Dedifferentiated amniotic fluid mesenchymal stem cell (primary cell): ENCODE measurements around the gene SPSB4.
"Not testable (repeated sequence)": the region's sequence is repeated elsewhere in the genome, so short reads cannot be mapped to it uniquely, and the experiment has no call there.

Experiments used
- DNase-seq: peaks from one replicate; pipeline ENCODE4 v3.0.0-alpha.2; 2016; ENCODE audit errors: extremely low spot score

The SPSB4 gene

DNA sequence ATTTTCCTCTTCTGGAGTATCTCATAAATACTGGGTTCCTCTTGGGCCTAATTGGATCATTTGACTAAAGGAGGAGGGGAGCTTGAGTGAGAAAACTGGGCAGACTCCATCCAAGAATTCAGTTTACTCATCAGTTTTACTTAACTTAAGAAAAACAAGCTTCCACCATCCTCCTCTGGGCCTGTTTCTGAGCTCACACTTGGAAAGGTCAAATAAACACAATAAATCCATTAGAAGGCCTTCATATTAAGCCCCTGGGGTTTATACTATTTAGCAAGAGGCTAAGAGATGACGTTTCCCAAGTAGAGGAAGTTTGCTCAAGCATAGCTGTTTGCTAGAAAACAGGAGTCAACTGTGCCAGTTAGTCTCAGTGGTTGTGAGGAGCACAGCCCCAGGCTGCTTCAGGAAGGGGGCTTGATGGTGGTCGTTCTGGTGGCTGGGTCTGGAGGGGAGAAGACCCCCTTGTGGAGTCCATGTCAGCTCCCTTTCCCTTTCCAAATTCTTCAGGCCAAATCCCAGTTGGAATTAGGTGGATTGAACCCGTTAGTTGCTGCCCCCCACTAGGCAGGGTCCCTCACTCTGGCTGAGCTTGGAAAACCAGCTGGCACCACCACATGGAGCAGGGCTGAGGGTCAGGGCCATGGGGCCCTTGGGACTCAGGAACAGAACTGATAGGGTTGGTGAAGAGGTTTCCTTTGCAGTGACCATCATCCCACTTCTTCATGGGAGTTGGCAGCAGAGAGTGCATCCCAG is 64.8 kb downstream of the SPSB4 start:
- no peak for DNase-seq

DNA sequence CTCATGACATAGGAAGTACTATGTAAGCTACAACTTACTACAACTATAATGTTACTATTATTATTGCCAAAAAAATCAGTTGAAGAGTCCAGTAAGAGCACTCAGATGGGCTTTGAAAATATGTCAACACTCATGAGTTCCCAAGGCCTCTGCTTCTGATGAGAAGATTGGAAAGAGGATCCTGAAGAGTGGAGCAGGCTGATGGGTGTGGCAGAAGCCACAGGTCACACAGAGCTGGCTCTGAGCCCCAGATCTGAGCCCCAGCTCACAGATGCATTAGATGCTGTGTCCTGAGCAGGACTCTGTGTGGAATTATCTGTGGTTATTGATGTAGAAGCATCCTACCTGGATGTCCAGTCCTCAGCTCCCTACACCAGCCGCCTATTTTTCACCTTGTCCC is 65.6 kb downstream of the SPSB4 start:
- no peak for DNase-seq

DNA sequence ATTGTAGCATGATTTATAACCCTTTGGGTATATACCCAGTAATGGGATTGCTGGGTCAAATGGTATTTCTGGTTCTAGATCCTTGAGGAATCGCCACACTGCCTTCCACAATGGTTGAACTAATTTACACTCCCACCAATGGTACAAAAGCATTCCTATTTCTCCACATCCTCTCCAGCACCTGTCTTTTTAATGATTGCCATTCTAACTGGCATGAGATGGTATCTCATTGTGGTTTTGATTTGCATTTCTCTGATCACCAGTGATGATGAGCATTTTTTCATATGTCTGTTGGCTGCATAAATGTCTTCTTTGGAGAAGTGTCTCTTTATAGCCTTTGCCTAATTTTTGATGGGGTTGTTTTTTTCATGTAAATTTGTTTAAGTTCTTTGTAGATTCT is 66.8 kb downstream of the SPSB4 start:
- DNase-seq, result not testable (repeated sequence)

GRCh38 chr3:141122455-141123030 is 71.4 kb downstream of the SPSB4 start:
- DNase-seq, result no peak

- no peak for DNase-seq
Measured at GRCh38 chr3:141123677-141124410, 72.7 kb downstream of the SPSB4 start.

GRCh38 chr3:141124715-141125114 is 73.6 kb downstream of the SPSB4 start:
- no peak for DNase-seq

GRCh38 chr3:141125351-141125750 is 74.2 kb downstream of the SPSB4 start:
- no peak for DNase-seq

DNA sequence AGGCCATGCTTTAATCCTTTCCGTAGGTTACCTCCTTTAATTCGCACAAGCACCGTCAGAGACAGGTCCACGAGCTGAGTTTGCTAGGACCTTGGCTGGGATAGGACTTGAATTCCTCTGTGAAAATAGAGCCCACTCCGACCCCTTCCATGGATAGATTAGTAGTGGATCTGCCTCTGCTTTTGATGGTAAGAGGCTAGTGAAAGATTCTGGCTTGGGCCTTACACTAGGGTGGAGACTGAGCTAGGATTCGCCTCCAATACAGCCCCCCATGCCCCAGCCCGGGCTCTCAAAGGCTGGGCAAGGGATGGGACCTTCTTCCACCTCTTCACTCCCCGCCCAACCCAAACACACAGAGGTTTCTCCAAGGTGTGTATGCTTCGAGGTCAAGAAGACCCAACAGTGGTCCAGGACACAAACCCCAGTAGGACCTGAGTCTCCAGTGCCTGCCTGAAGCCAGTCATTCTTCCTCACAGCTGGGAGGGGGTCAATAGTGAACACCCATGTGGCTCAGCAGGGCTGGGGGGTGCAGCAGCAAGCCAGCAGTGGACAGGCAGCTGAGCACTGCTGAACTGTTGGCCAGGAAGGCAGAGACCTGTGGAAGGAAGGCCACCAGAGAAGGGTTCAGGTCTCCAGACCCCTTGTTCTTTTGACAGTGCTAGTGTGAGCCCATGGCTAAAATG is 75.7 kb downstream of the SPSB4 start:
- no peak for DNase-seq

GRCh38 chr3:141127344-141128125 is 76.4 kb downstream of the SPSB4 start:
- no peak for DNase-seq

DNA sequence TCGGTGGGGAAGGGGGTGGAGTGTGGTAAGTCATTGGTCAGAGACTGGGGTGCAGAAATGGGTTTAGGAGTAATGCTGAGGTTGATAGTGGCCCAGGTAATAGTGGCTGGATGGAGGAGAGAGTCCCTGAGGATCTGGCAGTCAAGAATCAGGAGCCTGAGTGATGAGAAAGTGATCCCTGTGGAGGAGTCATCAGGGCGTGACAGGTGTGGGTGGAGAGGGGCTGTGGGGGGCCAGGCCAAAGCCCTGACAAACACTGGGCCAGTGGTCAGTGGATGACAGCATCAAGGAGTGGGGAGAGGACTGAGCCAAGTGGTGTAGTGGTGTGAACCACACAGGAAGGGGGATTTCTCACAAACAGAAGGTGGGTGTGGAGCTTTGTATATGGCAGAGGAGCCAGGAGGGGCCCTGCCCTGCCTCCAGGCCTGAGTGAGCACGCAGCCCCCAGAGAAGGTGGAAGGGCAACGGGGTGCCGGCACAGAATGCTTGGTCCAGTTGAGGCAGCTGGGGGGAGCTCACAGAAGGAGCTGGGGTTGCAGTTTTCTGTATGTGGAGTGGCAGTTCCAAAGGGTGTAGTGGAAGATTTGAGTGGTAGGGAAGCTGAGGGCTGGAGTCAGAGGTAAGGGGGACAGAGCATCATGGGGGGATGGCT is 77.1 kb downstream of the SPSB4 start:
- DNase-seq, result no peak

DNA sequence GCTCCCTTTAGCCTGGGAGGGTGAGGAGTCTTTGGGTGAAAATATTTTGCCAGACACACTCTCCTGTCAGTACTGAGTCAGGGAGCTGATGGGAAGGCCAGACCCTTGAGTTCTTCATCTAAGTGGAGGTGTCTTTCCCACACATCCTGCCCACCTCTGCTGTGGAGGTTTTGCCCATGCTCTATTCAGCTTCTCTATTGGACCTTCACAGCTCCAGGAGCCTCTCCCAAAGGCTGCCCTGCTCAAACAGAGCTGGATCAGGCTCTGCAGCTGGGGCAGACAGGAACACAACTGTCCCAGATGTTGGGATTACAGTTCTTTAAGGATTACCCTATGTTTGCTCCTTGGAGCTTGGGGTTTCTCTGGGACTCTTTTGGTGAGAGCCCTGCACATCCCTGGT is 77.9 kb downstream of the SPSB4 start:
- DNase-seq, result no peak

DNA sequence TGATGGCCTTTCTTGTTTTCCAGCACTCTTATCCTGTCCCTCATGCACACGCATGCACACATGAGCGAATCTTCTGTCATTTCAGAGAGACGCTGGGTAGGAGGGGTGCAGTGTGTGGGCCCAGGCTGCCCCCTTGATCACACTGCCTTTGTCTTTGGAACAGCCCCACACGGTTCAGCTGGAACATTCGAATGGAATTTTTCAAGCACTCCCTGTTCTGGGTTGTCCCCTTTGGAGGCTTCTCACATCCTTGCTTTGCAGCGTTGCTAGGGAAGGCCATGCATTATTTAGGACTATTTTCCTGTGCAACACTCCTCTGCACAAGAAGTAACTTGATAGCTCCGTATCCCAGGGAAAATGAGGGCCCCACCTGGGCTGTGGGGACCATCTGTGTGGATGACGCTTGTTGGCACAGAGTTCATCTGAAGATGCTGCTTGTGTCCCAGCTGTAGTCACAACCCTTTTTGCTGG is 78.4 kb downstream of the SPSB4 start:
- no peak for DNase-seq

DNA sequence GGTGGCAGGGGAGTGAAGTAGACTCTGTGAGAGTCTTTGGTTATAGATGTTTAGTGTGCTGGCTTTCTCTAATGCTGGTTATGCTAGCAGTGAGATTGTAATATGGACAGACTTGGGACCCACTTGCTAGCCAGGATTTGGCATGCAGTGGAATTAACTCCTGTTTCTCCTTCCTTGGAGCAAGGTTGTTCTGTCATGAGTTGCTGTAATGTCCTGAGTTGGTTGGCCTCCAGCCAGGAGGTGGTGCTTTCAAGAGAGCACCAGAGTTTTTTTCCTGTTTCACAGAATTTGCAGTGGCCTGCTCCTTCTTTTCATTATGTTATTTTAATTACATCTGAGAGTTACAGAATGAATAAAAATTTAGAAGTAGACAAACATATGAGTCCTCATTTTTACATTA is 92.4 kb downstream of the SPSB4 start:
- no peak for DNase-seq

DNA sequence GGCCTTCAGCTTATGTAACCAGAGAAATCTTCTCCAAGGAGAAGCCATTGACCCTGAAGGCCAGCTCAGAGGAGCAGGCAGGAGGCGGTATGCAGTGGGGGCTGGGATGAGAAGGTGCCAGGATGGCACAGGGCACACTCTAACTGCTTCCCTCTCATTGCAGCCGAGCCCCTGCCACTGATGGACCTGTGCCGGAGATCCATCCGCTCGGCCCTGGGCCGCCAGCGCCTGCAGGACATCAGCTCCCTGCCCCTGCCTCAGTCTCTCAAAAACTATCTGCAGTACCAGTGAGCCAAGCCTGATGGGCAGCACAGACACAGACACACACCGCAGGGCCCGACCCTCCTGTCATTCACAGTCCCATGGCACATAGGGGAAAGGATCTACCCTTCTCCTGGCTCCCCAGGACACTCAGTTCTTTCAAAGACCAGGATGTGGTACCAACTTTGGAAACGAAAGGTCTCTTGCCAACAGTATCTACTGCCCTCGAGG is 95.9 kb downstream of the SPSB4 start:
- no peak for DNase-seq

DNA sequence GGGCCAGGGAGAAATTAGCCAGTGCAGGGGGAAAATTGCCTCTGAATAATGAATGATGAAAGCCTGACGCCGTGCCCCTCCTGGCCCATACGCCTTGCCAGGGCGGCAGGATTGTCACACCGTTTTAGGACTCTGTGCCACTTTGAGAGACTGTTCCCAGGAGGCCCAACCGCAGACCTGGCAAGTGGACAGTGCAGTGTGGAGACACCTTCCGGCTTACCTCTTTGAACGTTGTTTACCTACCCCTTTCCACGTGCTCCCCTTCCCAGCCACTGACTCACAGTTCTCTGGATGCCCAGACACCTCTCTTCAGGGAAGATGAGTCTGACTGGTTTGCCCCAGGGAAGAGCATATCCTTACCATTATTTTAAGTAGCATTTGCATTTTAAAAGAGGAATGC is 96.5 kb downstream of the SPSB4 start:
- DNase-seq, result no peak

DNA sequence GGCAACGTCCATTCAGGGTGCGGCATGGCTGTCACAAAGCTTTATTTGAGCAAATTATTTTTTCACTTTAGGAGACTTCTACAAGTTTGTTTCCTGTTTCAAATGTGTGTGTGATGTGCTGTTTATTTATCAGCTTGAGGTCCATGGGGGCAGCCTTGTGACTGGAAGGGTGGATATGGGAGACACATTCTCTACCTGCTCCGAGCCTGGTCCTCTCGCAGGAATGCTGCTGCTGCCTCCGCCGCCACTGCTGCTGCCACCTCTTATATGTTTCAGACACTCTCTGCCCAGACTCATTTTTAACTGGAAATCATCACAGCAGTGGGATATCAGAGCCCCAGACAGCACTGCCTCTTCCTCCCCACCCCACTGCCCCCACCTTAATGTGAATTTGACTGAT is 97.0 kb downstream of the SPSB4 start:
- no peak for DNase-seq

DNA sequence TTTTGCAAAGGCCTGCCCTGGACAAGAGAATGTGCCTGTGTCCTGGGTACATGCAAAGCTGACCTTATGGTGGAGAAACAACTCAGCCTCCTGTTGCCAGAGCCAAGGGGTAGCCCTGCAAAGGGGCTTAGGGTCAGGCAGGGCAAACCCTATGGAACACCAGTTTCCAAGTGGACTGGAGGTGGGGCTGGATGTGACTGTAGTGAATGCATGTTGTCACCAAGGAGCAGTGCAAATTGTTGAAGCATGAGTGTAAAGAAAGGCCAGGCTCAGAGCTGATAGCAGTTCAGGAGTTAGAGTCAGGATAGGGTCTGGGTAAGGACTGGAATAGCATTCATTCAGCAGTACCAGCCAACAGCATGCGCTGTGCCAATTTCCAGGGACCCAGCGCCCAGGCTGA is 97.6 kb downstream of the SPSB4 start:
- no peak for DNase-seq

DNA sequence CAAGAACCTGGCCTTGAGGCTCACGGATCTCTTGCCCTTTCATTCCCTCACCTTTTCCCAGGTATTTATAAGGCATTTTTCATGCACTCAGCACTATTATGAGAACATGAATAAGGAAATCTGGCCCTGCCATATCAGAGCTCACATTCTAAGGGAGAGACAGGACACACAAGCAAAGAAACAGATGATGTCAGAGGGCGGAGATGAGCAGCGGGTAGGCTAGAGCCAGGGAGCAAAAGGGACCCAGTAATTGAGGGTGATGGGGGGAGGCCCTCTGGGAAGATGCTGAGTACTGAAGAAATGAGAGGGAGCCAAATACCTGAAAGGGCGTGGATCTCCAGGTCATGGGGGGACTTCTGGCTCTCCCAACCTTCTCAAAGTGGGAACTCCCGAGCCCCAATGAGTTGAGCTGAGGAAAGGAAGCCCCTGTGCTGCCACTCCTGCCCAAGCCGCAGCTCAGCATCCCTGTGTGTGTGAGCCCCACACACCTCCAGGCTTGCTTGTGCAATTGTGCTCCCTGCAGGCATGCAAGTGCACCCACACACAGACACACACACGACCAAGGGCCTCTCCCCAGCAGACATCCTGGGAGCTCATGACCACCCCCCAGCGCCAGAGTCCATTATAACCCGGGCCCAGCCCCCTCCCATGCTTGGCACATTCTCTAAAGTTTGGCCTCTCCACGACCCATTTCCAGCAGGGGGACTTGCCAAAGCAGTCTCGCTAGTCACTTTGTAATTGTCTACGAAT is 99.1 kb downstream of the SPSB4 start:
- DNase-seq, result no peak

DNA sequence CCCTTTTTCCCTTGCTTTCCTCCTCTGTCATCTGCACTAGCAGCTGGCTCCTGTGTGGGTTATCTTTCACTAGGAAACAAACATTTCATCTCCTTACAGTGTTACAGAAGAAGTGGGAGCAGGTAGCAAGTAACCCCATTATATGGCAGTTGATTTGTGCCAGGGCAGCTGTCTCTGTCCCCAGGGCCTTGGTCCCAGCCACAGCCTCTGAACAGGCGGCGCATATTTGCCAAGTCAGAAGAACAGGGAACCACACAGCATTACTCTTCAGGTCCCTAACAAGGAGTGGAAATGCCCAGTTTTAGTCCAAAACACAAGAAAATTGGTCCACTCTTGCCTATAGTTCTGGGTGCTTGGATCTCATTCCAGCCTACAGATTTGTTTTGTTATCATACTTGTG is 99.8 kb downstream of the SPSB4 start:
- DNase-seq, result no peak

DNA sequence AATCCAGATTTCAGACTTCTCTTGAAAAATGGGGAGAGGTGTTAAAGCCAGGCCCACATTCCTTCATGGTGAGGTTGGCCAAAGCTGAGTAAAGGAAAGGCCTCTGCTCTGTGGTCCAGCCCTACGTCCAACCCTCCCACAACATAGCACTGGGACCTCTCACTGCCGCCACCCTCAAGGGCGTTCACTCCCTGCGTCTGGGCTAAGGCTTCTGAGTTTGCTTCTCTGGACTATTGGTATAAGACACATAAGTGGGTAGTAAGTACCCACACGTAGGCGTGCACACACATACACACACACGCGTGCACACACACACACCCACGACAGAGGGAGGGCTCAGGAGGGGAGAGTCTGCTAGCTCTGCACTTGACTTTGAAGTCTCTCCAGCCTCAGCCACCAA is 100.3 kb downstream of the SPSB4 start:
- DNase-seq, result no peak
